IPS-NIHi11 (cell line): Measurements from ENCODE around the gene HJURP.

ENCODE experiments used
- DNase-seq: peaks from one replicate; pipeline ENCODE4 v3.0.0; 2012; ENCODE audit warnings: mixed read lengths, low spot score

Gene HJURP

GRCh38 chr2:233847248-233847898, 7.0 kb downstream of the HJURP start:
- no peak for DNase-seq

- DNase-seq = no peak
These were observed 7.7 kb downstream of the HJURP start for GRCh38 chr2:233846387-233847247.

GRCh38 chr2:233845301-233846060, 8.9 kb downstream of the HJURP start:
- no peak for DNase-seq

GRCh38 chr2:233844836-233845235, 9.5 kb downstream of the HJURP start:
- no peak for DNase-seq

GRCh38 chr2:233844064-233844807, 10.1 kb downstream of the HJURP start:
- no peak for DNase-seq

- no peak for DNase-seq
These were observed 13.2 kb downstream of the HJURP start for GRCh38 chr2:233841183-233841582.

- no peak for DNase-seq
These were observed 13.8 kb downstream of the HJURP start for GRCh38 chr2:233840520-233840919.

- no peak for DNase-seq
These were observed 14.9 kb downstream of the HJURP start for GRCh38 chr2:233839447-233839820.

GRCh38 chr2:233838726-233839446, 15.4 kb downstream of the HJURP start:
- DNase-seq = no peak

GRCh38 chr2:233838251-233838650, 16.1 kb downstream of the HJURP start:
- DNase-seq = no peak

GRCh38 chr2:233837694-233838229, 16.6 kb downstream of the HJURP start:
- no peak for DNase-seq

- DNase-seq = no peak
These were observed 18.0 kb downstream of the HJURP start for GRCh38 chr2:233836359-233836758.

- DNase-seq = no peak
These were observed 18.8 kb downstream of the HJURP start for GRCh38 chr2:233835230-233836186.

GRCh38 chr2:233833345-233833744, 21.0 kb downstream of the HJURP start:
- no peak for DNase-seq

- DNase-seq = peak; percentile 83
These were observed 21.4 kb downstream of the HJURP start for GRCh38 chr2:233832869-233833311.

GRCh38 chr2:233832414-233832813, 21.9 kb downstream of the HJURP start:
- DNase-seq = no peak

GRCh38 chr2:233831861-233832260, 22.5 kb downstream of the HJURP start:
- DNase-seq = no peak

GRCh38 chr2:233831011-233831721, 23.2 kb downstream of the HJURP start:
- no peak for DNase-seq

- DNase-seq = no peak
These were observed 24.1 kb downstream of the HJURP start for GRCh38 chr2:233830111-233830802.
